ENCODE data around the gene UHRF1. TPM values are rescaled to one million over a fixed set of nuclear protein-coding genes. Genes with fewer than 3 reads are reported as not detected.

Gene UHRF1
- total and polyA plus RNA-seq, 2 of the 13 experiments (the other 11 are each of a cell fraction or from before 2014, with no cell fraction given), result 6.8 to 78.4 TPM

GRCh38 chr19:4870025-4870700 lies 39.1 kb upstream of the UHRF1 start (continued):
- TF ChIP-seq GABPB1 (CRISPR knock-in tag; IDR thresholded peaks at IDR 0.05), result peak; percentile 48
- TF ChIP-seq ZFY (CRISPR knock-in tag; IDR thresholded peaks at IDR 0.05), result peak; percentile 65; the same call in 1 of the 2 replicates
- TF ChIP-seq ZNF546 (CRISPR knock-in tag; conservative IDR thresholded peaks at IDR 0.05), result no peak
- no peak for TF ChIP-seq KLF9 (CRISPR knock-in tag; IDR thresholded peaks at IDR 0.05; ENCODE audit: low read depth)
- TF ChIP-seq DNMT1 (CRISPR knock-in tag; IDR thresholded peaks at IDR 0.05), result no peak
- peak; percentile 86 for TF ChIP-seq ZNF350 (CRISPR knock-in tag; IDR thresholded peaks at IDR 0.05; ENCODE audit: borderline replicate concordance, low read depth)
- TF ChIP-seq POLR2AphosphoS5 (IDR thresholded peaks at IDR 0.05; ENCODE audit: low read depth, low read length), result no peak
- TF ChIP-seq SOX13 (IDR thresholded peaks at IDR 0.05), result no peak
- peak in 1 of 2 experiments; percentile 73; a peak in 2 of 4 replicates for TF ChIP-seq SOX13 (CRISPR knock-in tag; conservative IDR thresholded peaks at IDR 0.05 in 1 of 2, IDR thresholded peaks at IDR 0.05 in 1 of 2)
- no peak for TF ChIP-seq THYN1 (CRISPR knock-in tag; IDR thresholded peaks at IDR 0.05; ENCODE audit: borderline replicate concordance, low read depth)
- TF ChIP-seq CBX2 (IDR thresholded peaks at IDR 0.05; ENCODE audit: low read depth, low read length), result no peak
- TF ChIP-seq CBX2 (CRISPR knock-in tag; IDR thresholded peaks at IDR 0.05; ENCODE audit: low read depth), result no peak
- TF ChIP-seq KLF13 (CRISPR knock-in tag; IDR thresholded peaks at IDR 0.05), result no peak
- no peak for TF ChIP-seq PAWR (CRISPR knock-in tag; IDR thresholded peaks at IDR 0.05; ENCODE audit: borderline replicate concordance)
- no peak for TF ChIP-seq GTF2F1 (IDR thresholded peaks at IDR 0.05; ENCODE audit: low read length)
- no peak for TF ChIP-seq ARID2 (CRISPR knock-in tag; IDR thresholded peaks at IDR 0.05; ENCODE audit: borderline replicate concordance)
- TF ChIP-seq MYPOP (CRISPR knock-in tag; IDR thresholded peaks at IDR 0.05), result no peak
- no peak for TF ChIP-seq E2F5 (CRISPR knock-in tag; conservative IDR thresholded peaks at IDR 0.05)
- peak; percentile 99 for TF ChIP-seq ZNF652 (CRISPR knock-in tag; IDR thresholded peaks at IDR 0.05; ENCODE audit: borderline replicate concordance, low read depth)
- no peak for TF ChIP-seq SRF (IDR thresholded peaks at IDR 0.05; ENCODE audit: low read depth, low read length)
- TF ChIP-seq SMAD3 (CRISPR knock-in tag; IDR thresholded peaks at IDR 0.05), result peak; percentile 15; the same call in 1 of the 2 replicates
- no peak for TF ChIP-seq REL (CRISPR knock-in tag; conservative IDR thresholded peaks at IDR 0.05)
- TF ChIP-seq TBP (CRISPR knock-in tag; IDR thresholded peaks at IDR 0.05), result no peak
- no peak for TF ChIP-seq ZNF709 (CRISPR knock-in tag; IDR thresholded peaks at IDR 0.05)
- no peak for TF ChIP-seq ZNF280B (CRISPR knock-in tag; IDR thresholded peaks at IDR 0.05; ENCODE audit: borderline replicate concordance)
- TF ChIP-seq ZNF484 (CRISPR knock-in tag; IDR thresholded peaks at IDR 0.05; ENCODE audit: borderline replicate concordance, low read depth), result no peak
- TF ChIP-seq FLYWCH1 (CRISPR knock-in tag; IDR thresholded peaks at IDR 0.05), result no peak
- TF ChIP-seq RELA (CRISPR knock-in tag; IDR thresholded peaks at IDR 0.05), result no peak
- peak; percentile 74; the same call in 1 of the 2 replicates for TF ChIP-seq FOXA3 (CRISPR knock-in tag; IDR thresholded peaks at IDR 0.05)
- TF ChIP-seq SMAD9 (CRISPR knock-in tag; IDR thresholded peaks at IDR 0.05), result no peak
- peak; percentile 53; the same call in 1 of the 2 replicates for TF ChIP-seq TBX2 (CRISPR knock-in tag; IDR thresholded peaks at IDR 0.05; ENCODE audit: borderline replicate concordance)
